ENCODE results near the gene CRAMP1.

GRCh38 chr16:1579214-1579613 lies 32.9 kb upstream of the CRAMP1 start:
- TF ChIP-seq POLR2A (IDR thresholded peaks at IDR 0.05) (no peak), CTCF (IDR thresholded peaks at IDR 0.05) (no peak)

All from tibial nerve (tissue), 3 donors.